Right ventricle myocardium superior (tissue), 1 donor: ENCODE data around the gene COG7. TPM values are rescaled to one million over a fixed set of nuclear protein-coding genes. Genes with fewer than 3 reads are reported as not detected.
"Not testable (repeated sequence)": the region's sequence is repeated elsewhere in the genome, so short reads cannot be mapped to it uniquely, and the experiment has no call there.

Source experiments
- ATAC-seq: fragments of 200-7000 bp; cut with Tn5 transposase; one replicate; pipeline ENCODE4 v1.9.1; 2020; ENCODE audit warnings: mild to moderate bottlenecking; ENCODE audit not compliant: poor library complexity
- DNase-seq: peaks from one replicate; pipeline ENCODE4 v3.0.0-alpha.2; 2020
- intact Hi-C: fragments of 100-400 bp; cut with DNase I; formaldehyde crosslinking; loops from one replicate; pipeline ENCODE4 v1.11.2; 2022
- total RNA-seq: library from RNA; stranded (reverse); fragmentation: NEBNext Ultra II Directional; extraction: Animal tissue kit (Norgen Biotek cat#: 25700); gene quantifications from one replicate; pipeline ENCODE4 v1.2.1, GENCODE V29; 2021
- donor health status: DM: no; HTN: yes; CAD: no; lungs with severe emphysema.

Gene COG7
- total RNA-seq, 1 donor from 2014 or later, result 11.5 TPM

- no peak for ATAC-seq
- intact Hi-C loops, result loop anchor here (10.0 kb wide), 1 partner anchor 213 kb away; the partner anchor contains the start of gene SCNN1G
- no peak for DNase-seq
These were observed 55.5 kb downstream of the COG7 start for GRCh38 chr16:23397464-23397863.

- DNase-seq, result no peak
- no peak for ATAC-seq
- intact Hi-C loops, result loop anchor here (10.0 kb wide), 1 partner anchor 211 kb away; the partner anchor contains the start of gene SCNN1G
These were observed 57.3 kb downstream of the COG7 start for GRCh38 chr16:23395732-23396131.

GRCh38 chr16:23394141-23394831, 58.7 kb downstream of the COG7 start:
- DNase-seq, result no peak
- intact Hi-C loops, result loop anchor here (10.0 kb wide), 1 partner anchor 209 kb away; the partner anchor contains the start of gene SCNN1G
- ATAC-seq, result no peak

- DNase-seq (no peak), ATAC-seq (no peak)
- intact Hi-C loops, result loop anchor here (10.0 kb wide), 1 partner anchor 207 kb away; the partner anchor contains the start of gene SCNN1G
These were observed 60.8 kb downstream of the COG7 start for GRCh38 chr16:23392223-23392600.

GRCh38 chr16:23391381-23392222, 61.4 kb downstream of the COG7 start:
- ATAC-seq, result no peak
- DNase-seq, result no peak
- intact Hi-C loops, result loop anchor here (10.0 kb wide), 1 partner anchor 207 kb away; the partner anchor contains the start of gene SCNN1G

- ATAC-seq, DNase-seq: not testable (repeated sequence)
- intact Hi-C loops, result loop anchor here (10.0 kb wide), 1 partner anchor 205 kb away; the partner anchor contains the start of gene SCNN1G
These were observed 63.1 kb downstream of the COG7 start for GRCh38 chr16:23389936-23390335.

GRCh38 chr16:23389201-23389600, 63.8 kb downstream of the COG7 start:
- intact Hi-C loops, result no loop called here
- ATAC-seq, result no peak
- DNase-seq, result no peak

- no peak for ATAC-seq
- no peak for DNase-seq
- intact Hi-C loops, result no loop called here
These were observed 64.2 kb downstream of the COG7 start for GRCh38 chr16:23388786-23389185.

- ATAC-seq, result no peak
- intact Hi-C loops, result no loop called here
- no peak for DNase-seq
These were observed 65.3 kb downstream of the COG7 start for GRCh38 chr16:23387666-23388065.

- no peak for ATAC-seq
- intact Hi-C loops, result no loop called here
These were observed 67.5 kb downstream of the COG7 start for GRCh38 chr16:23385441-23385840.

GRCh38 chr16:23384878-23385277, 68.1 kb downstream of the COG7 start:
- ATAC-seq, result no peak
- no peak for DNase-seq
- intact Hi-C loops, result no loop called here

More at GRCh38 chr16:23385441-23385840, 67.5 kb downstream of the COG7 start:
- no peak for DNase-seq

GRCh38 chr16:23383881-23384280, 69.1 kb downstream of the COG7 start:
- ATAC-seq (no peak), DNase-seq (no peak)
- intact Hi-C loops, result no loop called here

- intact Hi-C loops, result no loop called here
- ATAC-seq (no peak), DNase-seq (no peak)
These were observed 70.7 kb downstream of the COG7 start for GRCh38 chr16:23382279-23382678.

GRCh38 chr16:23381702-23382101, 71.3 kb downstream of the COG7 start:
- intact Hi-C loops, DNase-seq, ATAC-seq: not testable (repeated sequence)

GRCh38 chr16:23380501-23380951, 72.5 kb downstream of the COG7 start:
- intact Hi-C loops, result no loop called here
- DNase-seq (no peak), ATAC-seq (no peak)

GRCh38 chr16:23379707-23380106, 73.3 kb downstream of the COG7 start:
- intact Hi-C loops, result no loop called here
- ATAC-seq, result no peak

GRCh38 chr16:23378921-23379320, 74.1 kb downstream of the COG7 start:
- DNase-seq, result no peak
- ATAC-seq, result no peak
- intact Hi-C loops, result no loop called here

More at GRCh38 chr16:23379707-23380106, 73.3 kb downstream of the COG7 start:
- DNase-seq, result no peak

GRCh38 chr16:23378256-23378655, 74.7 kb downstream of the COG7 start:
- DNase-seq (no peak), ATAC-seq (no peak)
- intact Hi-C loops, result no loop called here
